WTC11 (cell line): ENCODE data around the gene TCEA2. TPM values are rescaled to one million over a fixed set of nuclear protein-coding genes. Genes with fewer than 3 reads are reported as not detected.
A peak's percentile ranks its signal among the peaks of the same experiment; 100 is the strongest.

ENCODE experiments used
- ATAC-seq: fragments of 200-7000 bp; cut with Tn5 transposase; 2 replicates; pipeline ENCODE4 v1.10.0; 2021; ENCODE audit warnings: mild to moderate bottlenecking, moderate library complexity
- CTCF ChIA-PET: fragments of 300-600 bp; sonication (Branson Sonifier 250); formaldehyde crosslinking; loops from one replicate; lab custom pipeline; 2021; ENCODE audit warnings: antibody characterized with exemption; lab: Charles Lee
- POLR2A ChIA-PET: fragments of 350-600 bp; sonication (Branson Sonifier 250); formaldehyde crosslinking; loops from one replicate; lab custom pipeline; 2021; ENCODE audit warnings: antibody characterized with exemption; lab: Charles Lee
- DNase-seq: peaks from one replicate; pipeline ENCODE4 v3.0.0; 2021; ENCODE audit warnings: low spot score
- H3K27ac Mint-ChIP-seq: 2 replicates; pipeline ENCODE4 v1.8.0; 2021; ENCODE audit warnings: mixed read lengths
- H3K27me3 Mint-ChIP-seq: 2 replicates; pipeline ENCODE4 v1.8.0; 2021; ENCODE audit warnings: low read depth, mild to moderate bottlenecking, moderate library complexity, mixed read lengths
- H3K36me3 Mint-ChIP-seq: 2 replicates; pipeline ENCODE4 v1.8.0; 2021; ENCODE audit warnings: mixed read lengths
- H3K4me1 Mint-ChIP-seq: 2 replicates; pipeline ENCODE4 v1.8.0; 2022; ENCODE audit warnings: mixed read lengths
- H3K4me3 Mint-ChIP-seq: 2 replicates; pipeline ENCODE4 v1.8.0; 2021; ENCODE audit warnings: mild to moderate bottlenecking, moderate library complexity, mixed read lengths
- H3K9me3 Mint-ChIP-seq: 2 replicates; pipeline ENCODE4 v1.8.0; 2021; ENCODE audit warnings: mixed read lengths
- CBFB ChIP-seq: sonication (generic); formaldehyde crosslinking; IDR thresholded peaks from 2 replicates; pipeline ENCODE4 v1.8.1; 2022; ENCODE audit warnings: mild to moderate bottlenecking, low read depth, missing genetic modification reagents
- CREB1 ChIP-seq: sonication (generic); formaldehyde crosslinking; IDR thresholded peaks from 2 replicates; pipeline ENCODE4 v1.8.0; 2023; ENCODE audit warnings: mild to moderate bottlenecking, missing genetic modification reagents
- ESRRA ChIP-seq: sonication (generic); formaldehyde crosslinking; IDR thresholded peaks from 2 replicates; pipeline ENCODE4 v1.8.1; 2022; ENCODE audit warnings: mild to moderate bottlenecking, missing genetic modification reagents, borderline replicate concordance
- FOXP1 ChIP-seq: sonication (generic); formaldehyde crosslinking; IDR thresholded peaks from 2 replicates; pipeline ENCODE4 v1.8.0; 2022; ENCODE audit warnings: missing genetic modification reagents, mild to moderate bottlenecking, moderate library complexity, borderline replicate concordance
- GTF2I ChIP-seq: fragments of 250-450 bp; sonication (Bioruptor Pico); conservative IDR thresholded peaks from 2 replicates; pipeline ENCODE4 v1.4.0; 2021; ENCODE audit warnings: mild to moderate bottlenecking
- HMGA2 ChIP-seq: fragments of 250-450 bp; sonication (Bioruptor Pico); IDR thresholded peaks from 2 replicates; pipeline ENCODE4 v1.4.0; 2021; ENCODE audit warnings: mild to moderate bottlenecking, moderate library complexity
- KAT7 ChIP-seq: sonication (generic); formaldehyde crosslinking; IDR thresholded peaks from 2 replicates; pipeline ENCODE4 v1.8.1; 2023; ENCODE audit warnings: missing genetic modification reagents, mild to moderate bottlenecking, borderline replicate concordance
- NFATC4 ChIP-seq: fragments of 250-450 bp; sonication (Bioruptor Pico); IDR thresholded peaks from 2 replicates; pipeline ENCODE4 v1.9.0; 2021; ENCODE audit warnings: mild to moderate bottlenecking
- RORB ChIP-seq: fragments of 250-450 bp; sonication (Bioruptor Pico); IDR thresholded peaks from 2 replicates; pipeline ENCODE4 v1.9.0; 2021; ENCODE audit warnings: mild to moderate bottlenecking
- SP1 ChIP-seq: sonication (generic); formaldehyde crosslinking; conservative IDR thresholded peaks from 2 replicates; pipeline ENCODE4 v1.8.1; 2022; ENCODE audit warnings: missing genetic modification reagents
- TEAD4 ChIP-seq: sonication (generic); formaldehyde crosslinking; IDR thresholded peaks from 2 replicates; pipeline ENCODE4 v1.8.0; 2022; ENCODE audit warnings: mild to moderate bottlenecking, missing genetic modification reagents
- ZNF138 ChIP-seq: sonication (generic); formaldehyde crosslinking; conservative IDR thresholded peaks from 2 replicates; pipeline ENCODE4 v1.8.1; 2022; ENCODE audit warnings: mild to moderate bottlenecking, moderate library complexity, missing genetic modification reagents
- ZNF219 ChIP-seq: sonication (generic); formaldehyde crosslinking; IDR thresholded peaks from 2 replicates; pipeline ENCODE4 v1.8.0; 2023; ENCODE audit warnings: missing genetic modification reagents, mild to moderate bottlenecking, borderline replicate concordance
- total RNA-seq: library from RNA; stranded (reverse); gene quantifications from 3 replicates; pipeline ENCODE4 v1.2.3, GENCODE V29; 2021
- TF ChIP-seq, protein P1 (sequence below): fragments of 250-450 bp; sonication (Bioruptor Pico); IDR thresholded peaks from 2 replicates; pipeline ENCODE4 v1.9.0; 2021; ENCODE audit warnings: moderate library complexity, mild to moderate bottlenecking, inconsistent platforms, borderline replicate concordance
- TF ChIP-seq, protein P2 (sequence below): sonication (generic); formaldehyde crosslinking; IDR thresholded peaks from 2 replicates; pipeline ENCODE4 v1.8.1; 2022; ENCODE audit warnings: mild to moderate bottlenecking, moderate library complexity, missing genetic modification reagents
- TF ChIP-seq, protein P3 (sequence below): sonication (generic); formaldehyde crosslinking; IDR thresholded peaks from 2 replicates; pipeline ENCODE4 v1.8.1; 2023; ENCODE audit warnings: mild to moderate bottlenecking, moderate library complexity, missing genetic modification reagents
- TF ChIP-seq, protein P4 (sequence below): fragments of 200-600 bp; IDR thresholded peaks from 2 replicates; pipeline ENCODE4 v1.8.0; 2022; ENCODE audit warnings: antibody characterized with exemption
- TF ChIP-seq, protein P5 (sequence below): sonication (generic); formaldehyde crosslinking; IDR thresholded peaks from 2 replicates; pipeline ENCODE4 v1.8.1; 2023; ENCODE audit warnings: mild to moderate bottlenecking, missing genetic modification reagents, moderate library complexity
- TF ChIP-seq, protein P6 (sequence below): fragments of 250-450 bp; sonication (Bioruptor Pico); IDR thresholded peaks from 2 replicates; pipeline ENCODE4 v1.9.0; 2021; ENCODE audit warnings: mild to moderate bottlenecking, borderline replicate concordance
- TF ChIP-seq, protein P7 (sequence below): fragments of 250-450 bp; sonication (Bioruptor Pico); IDR thresholded peaks from 2 replicates; pipeline ENCODE4 v1.9.0; 2021; ENCODE audit warnings: mild to moderate bottlenecking
- TF ChIP-seq, protein P8 (sequence below): sonication (generic); formaldehyde crosslinking; IDR thresholded peaks from 2 replicates; pipeline ENCODE4 v1.8.1; 2022; ENCODE audit warnings: mild to moderate bottlenecking, missing genetic modification reagents, moderate library complexity, borderline replicate concordance

The TCEA2 gene
- total RNA-seq, 1 experiment from 2014 or later, result 55.8 TPM

DNA sequence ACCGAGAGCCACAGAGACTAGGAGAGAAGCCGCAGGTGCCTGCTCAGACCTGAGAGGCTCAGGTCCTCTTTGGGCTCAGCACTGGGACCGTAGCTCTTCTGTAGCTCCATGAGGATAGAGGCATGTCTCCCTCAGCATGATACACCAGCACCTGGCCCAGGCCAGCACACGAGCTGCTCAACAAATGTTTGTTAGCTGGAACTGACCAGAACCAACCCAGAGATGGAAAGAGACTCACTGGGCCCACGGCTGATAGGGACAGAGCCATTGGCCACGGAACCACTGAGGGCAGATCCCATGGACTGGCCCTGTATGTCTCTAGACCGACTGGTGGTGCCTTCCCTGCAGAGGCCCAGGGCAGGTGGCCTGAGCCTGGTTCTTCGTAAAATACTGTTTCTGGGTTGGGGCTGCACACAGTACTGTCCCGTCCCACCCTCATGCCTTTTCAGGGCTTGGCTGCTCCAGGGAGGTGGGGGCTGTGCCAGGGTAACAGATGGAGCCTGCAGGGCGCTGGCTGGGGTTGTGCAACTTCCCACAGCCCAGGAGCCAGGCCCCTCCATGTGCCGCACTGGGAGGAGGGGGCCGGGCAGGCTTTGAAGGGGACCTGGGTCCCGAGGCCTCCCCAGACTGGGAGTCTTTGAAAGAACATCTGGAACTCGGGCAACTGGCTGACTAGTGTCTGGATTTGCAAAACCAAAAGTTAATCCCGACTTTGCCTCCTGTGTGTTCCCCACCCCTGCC lies 21.8 kb upstream of the TCEA2 start:
- Mint-ChIP-seq H3K4me3 (peak overlapping the region; percentile 62), H3K36me3 (no peaks in the 10 kb centered on the region), H3K27me3 (peaks cover 66% of the 10 kb centered on the region), H3K4me1 (peaks cover 36% of the 10 kb centered on the region), H3K9me3 (no peaks in the 10 kb centered on the region), H3K27ac (no peak overlapping the region)
- CTCF ChIA-PET, result interaction anchor here (1.1 to 6.1 kb wide), 6 partner anchors 12 to 79 kb away, joined by 3 to 53 read pairs (median 28); partner anchors contain the start of genes PRPF6, SAMD10 and TCEA2
- ATAC-seq (no peak), DNase-seq (no peak)
- no peak for TF ChIP-seq CBFB (CRISPR knock-in tag)
- no peak for TF ChIP-seq SP1 (CRISPR knock-in tag)
- TF ChIP-seq TEAD4, result no peak
- no peak for TF ChIP-seq ESRRA
- no peak for TF ChIP-seq ZNF138 (CRISPR knock-in tag)
- TF ChIP-seq, protein P1, sequence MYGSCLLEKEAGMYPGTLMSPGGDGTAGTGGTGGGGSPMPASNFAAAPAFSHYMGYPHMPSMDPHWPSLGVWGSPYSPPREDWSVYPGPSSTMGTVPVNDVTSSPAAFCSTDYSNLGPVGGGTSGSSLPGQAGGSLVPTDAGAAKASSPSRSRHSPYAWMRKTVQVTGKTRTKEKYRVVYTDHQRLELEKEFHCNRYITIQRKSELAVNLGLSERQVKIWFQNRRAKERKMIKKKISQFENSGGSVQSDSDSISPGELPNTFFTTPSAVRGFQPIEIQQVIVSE (CRISPR knock-in tag), result no peak
- TF ChIP-seq, protein P2, sequence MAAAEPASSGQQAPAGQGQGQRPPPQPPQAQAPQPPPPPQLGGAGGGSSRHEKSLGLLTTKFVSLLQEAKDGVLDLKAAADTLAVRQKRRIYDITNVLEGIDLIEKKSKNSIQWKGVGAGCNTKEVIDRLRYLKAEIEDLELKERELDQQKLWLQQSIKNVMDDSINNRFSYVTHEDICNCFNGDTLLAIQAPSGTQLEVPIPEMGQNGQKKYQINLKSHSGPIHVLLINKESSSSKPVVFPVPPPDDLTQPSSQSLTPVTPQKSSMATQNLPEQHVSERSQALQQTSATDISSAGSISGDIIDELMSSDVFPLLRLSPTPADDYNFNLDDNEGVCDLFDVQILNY, result no peak
- TF ChIP-seq RORB, result no peak
- TF ChIP-seq, protein P3, sequence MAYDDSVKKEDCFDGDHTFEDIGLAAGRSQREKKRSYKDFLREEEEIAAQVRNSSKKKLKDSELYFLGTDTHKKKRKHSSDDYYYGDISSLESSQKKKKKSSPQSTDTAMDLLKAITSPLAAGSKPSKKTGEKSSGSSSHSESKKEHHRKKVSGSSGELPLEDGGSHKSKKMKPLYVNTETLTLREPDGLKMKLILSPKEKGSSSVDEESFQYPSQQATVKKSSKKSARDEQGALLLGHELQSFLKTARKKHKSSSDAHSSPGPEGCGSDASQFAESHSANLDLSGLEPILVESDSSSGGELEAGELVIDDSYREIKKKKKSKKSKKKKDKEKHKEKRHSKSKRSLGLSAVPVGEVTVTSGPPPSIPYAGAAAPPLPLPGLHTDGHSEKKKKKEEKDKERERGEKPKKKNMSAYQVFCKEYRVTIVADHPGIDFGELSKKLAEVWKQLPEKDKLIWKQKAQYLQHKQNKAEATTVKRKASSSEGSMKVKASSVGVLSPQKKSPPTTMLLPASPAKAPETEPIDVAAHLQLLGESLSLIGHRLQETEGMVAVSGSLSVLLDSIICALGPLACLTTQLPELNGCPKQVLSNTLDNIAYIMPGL (CRISPR knock-in tag), result no peak
- POLR2A ChIA-PET, result no interaction called here

DNA sequence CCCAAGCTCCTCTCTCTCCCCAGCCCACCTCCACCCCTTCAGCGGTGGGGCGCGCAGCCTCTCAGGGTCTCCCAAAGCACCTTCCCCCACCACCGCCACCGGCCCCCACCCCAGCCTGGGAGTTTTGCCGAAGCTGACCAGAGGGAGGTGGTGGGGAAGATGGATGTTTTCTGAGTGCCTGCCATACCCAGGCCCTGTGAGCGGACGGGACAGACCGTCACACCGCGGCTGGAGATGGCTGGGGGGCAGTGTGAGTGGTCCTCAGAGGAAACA lies 21.3 kb upstream of the TCEA2 start:
- ChIA-PET POLR2A (no interaction called here), CTCF (interaction anchor here (0.7 to 5.0 kb wide), 3 partner anchors 11 to 61 kb away, joined by 3 to 53 read pairs (median 9); partner anchors contain the start of gene PRPF6)
- DNase-seq, result no peak
- H3K4me3 Mint-ChIP-seq, result peak overlapping the region; percentile 62
- ATAC-seq, result no peak
- peaks cover 34% of the 10 kb centered on the region for H3K4me1 Mint-ChIP-seq
- no peaks in the 10 kb centered on the region for H3K9me3 Mint-ChIP-seq
- no peak overlapping the region for H3K27ac Mint-ChIP-seq
- no peaks in the 10 kb centered on the region for H3K36me3 Mint-ChIP-seq
- peaks cover 71% of the 10 kb centered on the region for H3K27me3 Mint-ChIP-seq
- TF ChIP-seq, protein P4, sequence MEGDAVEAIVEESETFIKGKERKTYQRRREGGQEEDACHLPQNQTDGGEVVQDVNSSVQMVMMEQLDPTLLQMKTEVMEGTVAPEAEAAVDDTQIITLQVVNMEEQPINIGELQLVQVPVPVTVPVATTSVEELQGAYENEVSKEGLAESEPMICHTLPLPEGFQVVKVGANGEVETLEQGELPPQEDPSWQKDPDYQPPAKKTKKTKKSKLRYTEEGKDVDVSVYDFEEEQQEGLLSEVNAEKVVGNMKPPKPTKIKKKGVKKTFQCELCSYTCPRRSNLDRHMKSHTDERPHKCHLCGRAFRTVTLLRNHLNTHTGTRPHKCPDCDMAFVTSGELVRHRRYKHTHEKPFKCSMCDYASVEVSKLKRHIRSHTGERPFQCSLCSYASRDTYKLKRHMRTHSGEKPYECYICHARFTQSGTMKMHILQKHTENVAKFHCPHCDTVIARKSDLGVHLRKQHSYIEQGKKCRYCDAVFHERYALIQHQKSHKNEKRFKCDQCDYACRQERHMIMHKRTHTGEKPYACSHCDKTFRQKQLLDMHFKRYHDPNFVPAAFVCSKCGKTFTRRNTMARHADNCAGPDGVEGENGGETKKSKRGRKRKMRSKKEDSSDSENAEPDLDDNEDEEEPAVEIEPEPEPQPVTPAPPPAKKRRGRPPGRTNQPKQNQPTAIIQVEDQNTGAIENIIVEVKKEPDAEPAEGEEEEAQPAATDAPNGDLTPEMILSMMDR, result no peak
- TF ChIP-seq, protein P5, sequence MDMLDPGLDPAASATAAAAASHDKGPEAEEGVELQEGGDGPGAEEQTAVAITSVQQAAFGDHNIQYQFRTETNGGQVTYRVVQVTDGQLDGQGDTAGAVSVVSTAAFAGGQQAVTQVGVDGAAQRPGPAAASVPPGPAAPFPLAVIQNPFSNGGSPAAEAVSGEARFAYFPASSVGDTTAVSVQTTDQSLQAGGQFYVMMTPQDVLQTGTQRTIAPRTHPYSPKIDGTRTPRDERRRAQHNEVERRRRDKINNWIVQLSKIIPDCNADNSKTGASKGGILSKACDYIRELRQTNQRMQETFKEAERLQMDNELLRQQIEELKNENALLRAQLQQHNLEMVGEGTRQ (CRISPR knock-in tag), result no peak
- TF ChIP-seq, protein P6, sequence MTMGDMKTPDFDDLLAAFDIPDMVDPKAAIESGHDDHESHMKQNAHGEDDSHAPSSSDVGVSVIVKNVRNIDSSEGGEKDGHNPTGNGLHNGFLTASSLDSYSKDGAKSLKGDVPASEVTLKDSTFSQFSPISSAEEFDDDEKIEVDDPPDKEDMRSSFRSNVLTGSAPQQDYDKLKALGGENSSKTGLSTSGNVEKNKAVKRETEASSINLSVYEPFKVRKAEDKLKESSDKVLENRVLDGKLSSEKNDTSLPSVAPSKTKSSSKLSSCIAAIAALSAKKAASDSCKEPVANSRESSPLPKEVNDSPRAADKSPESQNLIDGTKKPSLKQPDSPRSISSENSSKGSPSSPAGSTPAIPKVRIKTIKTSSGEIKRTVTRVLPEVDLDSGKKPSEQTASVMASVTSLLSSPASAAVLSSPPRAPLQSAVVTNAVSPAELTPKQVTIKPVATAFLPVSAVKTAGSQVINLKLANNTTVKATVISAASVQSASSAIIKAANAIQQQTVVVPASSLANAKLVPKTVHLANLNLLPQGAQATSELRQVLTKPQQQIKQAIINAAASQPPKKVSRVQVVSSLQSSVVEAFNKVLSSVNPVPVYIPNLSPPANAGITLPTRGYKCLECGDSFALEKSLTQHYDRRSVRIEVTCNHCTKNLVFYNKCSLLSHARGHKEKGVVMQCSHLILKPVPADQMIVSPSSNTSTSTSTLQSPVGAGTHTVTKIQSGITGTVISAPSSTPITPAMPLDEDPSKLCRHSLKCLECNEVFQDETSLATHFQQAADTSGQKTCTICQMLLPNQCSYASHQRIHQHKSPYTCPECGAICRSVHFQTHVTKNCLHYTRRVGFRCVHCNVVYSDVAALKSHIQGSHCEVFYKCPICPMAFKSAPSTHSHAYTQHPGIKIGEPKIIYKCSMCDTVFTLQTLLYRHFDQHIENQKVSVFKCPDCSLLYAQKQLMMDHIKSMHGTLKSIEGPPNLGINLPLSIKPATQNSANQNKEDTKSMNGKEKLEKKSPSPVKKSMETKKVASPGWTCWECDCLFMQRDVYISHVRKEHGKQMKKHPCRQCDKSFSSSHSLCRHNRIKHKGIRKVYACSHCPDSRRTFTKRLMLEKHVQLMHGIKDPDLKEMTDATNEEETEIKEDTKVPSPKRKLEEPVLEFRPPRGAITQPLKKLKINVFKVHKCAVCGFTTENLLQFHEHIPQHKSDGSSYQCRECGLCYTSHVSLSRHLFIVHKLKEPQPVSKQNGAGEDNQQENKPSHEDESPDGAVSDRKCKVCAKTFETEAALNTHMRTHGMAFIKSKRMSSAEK, result no peak
- no peak for TF ChIP-seq GTF2I (CRISPR knock-in tag)
- no peak for TF ChIP-seq TEAD4
- no peak for TF ChIP-seq FOXP1
- TF ChIP-seq CREB1 (CRISPR knock-in tag), result no peak
- TF ChIP-seq KAT7 (CRISPR knock-in tag), result no peak
- TF ChIP-seq, protein P7, sequence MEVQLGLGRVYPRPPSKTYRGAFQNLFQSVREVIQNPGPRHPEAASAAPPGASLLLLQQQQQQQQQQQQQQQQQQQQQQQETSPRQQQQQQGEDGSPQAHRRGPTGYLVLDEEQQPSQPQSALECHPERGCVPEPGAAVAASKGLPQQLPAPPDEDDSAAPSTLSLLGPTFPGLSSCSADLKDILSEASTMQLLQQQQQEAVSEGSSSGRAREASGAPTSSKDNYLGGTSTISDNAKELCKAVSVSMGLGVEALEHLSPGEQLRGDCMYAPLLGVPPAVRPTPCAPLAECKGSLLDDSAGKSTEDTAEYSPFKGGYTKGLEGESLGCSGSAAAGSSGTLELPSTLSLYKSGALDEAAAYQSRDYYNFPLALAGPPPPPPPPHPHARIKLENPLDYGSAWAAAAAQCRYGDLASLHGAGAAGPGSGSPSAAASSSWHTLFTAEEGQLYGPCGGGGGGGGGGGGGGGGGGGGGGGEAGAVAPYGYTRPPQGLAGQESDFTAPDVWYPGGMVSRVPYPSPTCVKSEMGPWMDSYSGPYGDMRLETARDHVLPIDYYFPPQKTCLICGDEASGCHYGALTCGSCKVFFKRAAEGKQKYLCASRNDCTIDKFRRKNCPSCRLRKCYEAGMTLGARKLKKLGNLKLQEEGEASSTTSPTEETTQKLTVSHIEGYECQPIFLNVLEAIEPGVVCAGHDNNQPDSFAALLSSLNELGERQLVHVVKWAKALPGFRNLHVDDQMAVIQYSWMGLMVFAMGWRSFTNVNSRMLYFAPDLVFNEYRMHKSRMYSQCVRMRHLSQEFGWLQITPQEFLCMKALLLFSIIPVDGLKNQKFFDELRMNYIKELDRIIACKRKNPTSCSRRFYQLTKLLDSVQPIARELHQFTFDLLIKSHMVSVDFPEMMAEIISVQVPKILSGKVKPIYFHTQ (CRISPR knock-in tag), result no peak
- TF ChIP-seq NFATC4 (CRISPR knock-in tag), result no peak
- TF ChIP-seq HMGA2, result no peak
- TF ChIP-seq, protein P8, sequence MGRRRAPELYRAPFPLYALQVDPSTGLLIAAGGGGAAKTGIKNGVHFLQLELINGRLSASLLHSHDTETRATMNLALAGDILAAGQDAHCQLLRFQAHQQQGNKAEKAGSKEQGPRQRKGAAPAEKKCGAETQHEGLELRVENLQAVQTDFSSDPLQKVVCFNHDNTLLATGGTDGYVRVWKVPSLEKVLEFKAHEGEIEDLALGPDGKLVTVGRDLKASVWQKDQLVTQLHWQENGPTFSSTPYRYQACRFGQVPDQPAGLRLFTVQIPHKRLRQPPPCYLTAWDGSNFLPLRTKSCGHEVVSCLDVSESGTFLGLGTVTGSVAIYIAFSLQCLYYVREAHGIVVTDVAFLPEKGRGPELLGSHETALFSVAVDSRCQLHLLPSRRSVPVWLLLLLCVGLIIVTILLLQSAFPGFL (CRISPR knock-in tag), result no peak
- no peak for TF ChIP-seq ZNF219 (CRISPR knock-in tag)
